Stimulated activated CD4-positive, alpha-beta T cell treated with anti-CD3 and anti-CD28 coated beads, Interleukin-12 subunit alpha, Interleukin-12 subunit beta, amount 100 ng/mL, for 48 hours (primary cell): ENCODE results near the gene AATF.

Experiments
- DNase-seq, 3 donors: peaks; one replicate each; pipeline ENCODE4 v3.0.0-alpha.2; 2020; ENCODE audit warnings: low read depth in 2 of 3, low spot score in 1 of 3

AATF gene, protein sequence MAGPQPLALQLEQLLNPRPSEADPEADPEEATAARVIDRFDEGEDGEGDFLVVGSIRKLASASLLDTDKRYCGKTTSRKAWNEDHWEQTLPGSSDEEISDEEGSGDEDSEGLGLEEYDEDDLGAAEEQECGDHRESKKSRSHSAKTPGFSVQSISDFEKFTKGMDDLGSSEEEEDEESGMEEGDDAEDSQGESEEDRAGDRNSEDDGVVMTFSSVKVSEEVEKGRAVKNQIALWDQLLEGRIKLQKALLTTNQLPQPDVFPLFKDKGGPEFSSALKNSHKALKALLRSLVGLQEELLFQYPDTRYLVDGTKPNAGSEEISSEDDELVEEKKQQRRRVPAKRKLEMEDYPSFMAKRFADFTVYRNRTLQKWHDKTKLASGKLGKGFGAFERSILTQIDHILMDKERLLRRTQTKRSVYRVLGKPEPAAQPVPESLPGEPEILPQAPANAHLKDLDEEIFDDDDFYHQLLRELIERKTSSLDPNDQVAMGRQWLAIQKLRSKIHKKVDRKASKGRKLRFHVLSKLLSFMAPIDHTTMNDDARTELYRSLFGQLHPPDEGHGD

DNA sequence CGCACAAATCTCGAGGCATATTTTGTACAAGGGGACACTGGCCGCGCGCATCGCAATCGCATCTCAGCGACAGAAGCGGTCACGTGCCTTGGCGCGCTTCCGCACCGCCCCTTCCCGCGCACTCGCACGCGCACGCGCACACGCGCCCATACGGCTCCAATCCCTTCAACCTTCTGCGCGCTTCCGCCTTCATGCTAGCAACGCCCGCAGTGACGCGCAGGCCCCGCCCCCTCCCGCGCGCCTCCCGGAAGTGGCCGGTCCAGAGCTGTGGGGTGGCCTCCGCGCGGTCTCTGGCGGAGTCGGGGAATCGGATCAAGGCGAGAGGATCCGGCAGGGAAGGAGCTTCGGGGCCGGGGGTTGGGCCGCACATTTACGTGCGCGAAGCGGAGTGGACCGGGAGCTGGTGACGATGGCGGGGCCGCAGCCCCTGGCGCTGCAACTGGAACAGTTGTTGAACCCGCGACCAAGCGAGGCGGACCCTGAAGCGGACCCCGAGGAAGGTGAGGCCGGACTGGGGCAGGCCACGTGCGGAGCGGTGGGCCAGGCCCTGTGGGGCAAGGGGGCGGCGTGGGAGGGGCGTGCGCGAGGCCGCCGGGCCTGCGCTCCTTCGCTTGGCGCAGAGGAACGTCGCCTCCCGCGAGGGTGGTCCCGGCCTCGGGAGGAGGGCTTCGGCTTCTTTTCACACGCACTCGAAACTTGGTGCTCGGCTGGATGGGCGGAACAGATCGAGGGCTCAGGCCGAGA lies at the start of gene AATF:
Gene AATF, plus strand, starts transcription at position 238 of the 744 bp plus-strand sequence. Its CDS starts 172 bp downstream, at position 410.
- DNase-seq, result peak; percentile 93 to 95 (median 94)

DNA sequence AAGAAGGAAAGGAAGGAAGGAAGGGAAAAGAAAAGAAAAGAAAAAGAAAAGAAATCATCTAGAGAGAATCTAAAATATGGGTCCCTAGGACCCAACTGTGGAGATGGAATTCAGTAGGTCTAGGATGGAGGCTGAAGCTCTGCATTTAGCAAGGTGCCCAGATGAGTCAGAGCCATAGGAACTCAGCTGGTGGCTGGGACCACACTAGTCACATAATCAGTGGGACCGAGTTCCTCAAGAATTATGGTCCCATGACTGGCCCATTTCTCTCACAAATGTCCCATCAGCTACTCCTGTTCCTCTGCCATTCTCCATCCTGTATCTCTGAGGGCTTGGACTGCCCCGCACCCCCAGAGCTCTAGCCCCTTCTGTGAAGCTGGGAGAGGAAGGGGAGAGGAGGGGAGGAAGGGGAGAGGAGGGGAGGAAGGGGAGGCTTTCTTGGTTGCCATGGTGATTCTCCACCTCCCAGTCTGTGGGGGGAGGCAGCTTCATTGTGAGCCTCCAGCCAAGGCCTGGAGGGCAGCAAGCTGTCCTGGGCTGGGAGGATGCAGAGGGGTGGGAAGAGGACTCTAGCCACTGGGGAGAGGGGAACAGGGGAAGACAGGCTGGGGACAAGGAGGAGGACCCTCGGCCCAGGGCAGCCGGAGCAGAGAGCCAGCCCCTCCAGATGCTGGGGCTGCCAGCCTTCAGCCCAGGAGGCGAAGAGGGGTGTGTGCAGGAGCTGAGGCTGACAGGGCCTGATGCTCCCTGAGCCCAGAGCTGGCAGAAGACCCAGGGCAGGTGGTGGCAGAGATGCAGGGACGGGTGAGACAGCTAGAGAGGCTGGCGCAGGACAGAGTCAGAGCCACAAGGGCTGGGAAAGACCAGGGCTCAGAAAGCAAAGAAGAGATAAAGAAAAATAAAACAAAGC lies 49.2 kb upstream of the AATF start:
- no peak for DNase-seq

DNA sequence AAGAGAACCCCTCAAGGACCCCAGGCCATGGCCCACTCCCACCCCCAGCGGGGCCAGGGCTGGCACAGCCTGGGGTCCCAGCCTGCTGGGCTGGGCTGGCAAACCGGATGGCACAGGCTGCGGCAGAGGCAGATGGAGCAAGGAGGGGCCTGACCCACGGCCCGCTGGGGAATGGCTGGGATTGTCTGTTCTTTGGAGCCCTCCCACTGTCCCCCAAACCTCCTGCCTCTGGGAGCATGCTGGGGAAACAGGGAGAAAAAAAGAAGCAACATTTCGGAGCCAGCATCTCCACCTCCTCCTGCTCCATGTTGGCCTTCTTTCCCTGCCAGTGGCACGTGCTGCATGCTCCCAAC lies 48.6 kb upstream of the AATF start:
- no peak for DNase-seq

DNA sequence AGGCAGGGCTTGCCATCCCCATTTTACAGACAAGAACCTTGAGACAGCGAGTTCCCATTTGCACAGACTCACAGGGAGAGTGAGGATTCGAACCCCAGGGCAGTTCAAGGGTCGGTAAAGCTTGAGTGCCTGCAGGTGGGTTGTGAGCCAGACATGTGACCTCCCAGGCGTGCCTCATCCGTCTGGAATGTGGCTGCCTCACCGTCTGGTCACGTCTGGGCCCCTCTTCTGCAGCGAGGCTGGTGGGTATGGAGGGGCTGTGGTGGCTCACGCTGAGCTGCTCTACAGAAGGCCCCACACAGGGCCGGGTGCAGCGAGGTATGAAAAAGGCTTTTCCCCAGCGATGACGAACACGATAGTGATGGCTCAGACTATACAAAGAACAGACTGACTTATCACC lies 47.2 kb upstream of the AATF start:
- DNase-seq, result no peak

DNA sequence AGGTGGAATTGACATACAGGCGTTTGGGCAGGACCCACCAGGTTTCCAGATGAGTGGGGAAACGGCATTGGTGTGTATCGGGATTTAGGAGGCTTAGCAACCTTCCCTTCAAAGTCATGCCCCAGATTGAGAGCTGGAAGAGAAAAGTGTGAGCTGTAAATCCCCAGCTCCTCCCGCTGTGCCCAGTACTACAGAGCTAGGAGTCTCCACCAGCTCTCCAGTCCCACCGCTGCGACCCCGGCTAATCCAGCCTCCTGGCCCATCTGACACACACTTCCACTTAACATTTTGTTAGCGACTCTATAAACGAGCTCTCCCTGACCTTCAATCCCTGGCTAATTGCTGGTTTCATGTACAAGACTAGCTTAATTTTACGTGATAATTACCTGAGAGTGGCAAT lies 41.3 kb upstream of the AATF start:
- no peak for DNase-seq

DNA sequence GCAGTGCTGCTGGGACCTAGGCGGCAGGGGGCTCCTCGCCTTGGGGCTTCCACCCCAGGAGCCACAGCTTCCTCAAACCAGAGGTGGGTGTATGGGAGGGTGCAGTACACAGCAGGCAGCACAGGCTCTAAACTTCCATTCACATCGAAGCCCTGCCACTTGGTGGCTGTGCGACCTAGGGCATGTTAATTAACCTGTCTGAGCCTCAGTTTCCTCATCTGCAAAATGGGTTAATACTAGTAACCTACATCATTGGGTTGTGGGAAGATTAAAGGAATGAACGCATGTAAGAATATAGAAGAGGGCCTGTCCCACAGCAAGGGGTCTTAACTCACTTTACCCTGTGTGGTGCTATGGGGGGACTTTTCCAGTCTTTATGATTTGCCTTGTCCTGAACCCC lies 38.2 kb upstream of the AATF start:
- DNase-seq, result no peak

DNA sequence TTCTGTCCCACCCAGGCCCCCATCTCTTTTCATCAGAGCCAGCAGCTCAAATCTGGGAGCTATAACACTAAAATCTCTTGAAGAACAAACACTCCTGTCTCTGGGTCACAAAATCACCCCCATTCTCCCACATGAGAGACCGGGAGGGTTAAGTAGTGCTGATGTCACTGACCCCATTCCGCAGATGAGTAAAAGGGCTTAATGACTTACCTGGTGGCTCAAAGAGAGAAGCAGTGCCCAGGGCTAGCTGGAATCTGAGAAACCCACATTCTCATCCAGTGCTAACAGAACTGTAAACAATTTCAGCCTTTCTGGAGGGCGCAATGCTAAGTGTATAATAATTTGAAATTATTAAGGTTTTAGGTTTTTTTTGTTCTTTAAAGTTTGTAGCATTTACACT lies 37.8 kb upstream of the AATF start:
- no peak for DNase-seq

DNA sequence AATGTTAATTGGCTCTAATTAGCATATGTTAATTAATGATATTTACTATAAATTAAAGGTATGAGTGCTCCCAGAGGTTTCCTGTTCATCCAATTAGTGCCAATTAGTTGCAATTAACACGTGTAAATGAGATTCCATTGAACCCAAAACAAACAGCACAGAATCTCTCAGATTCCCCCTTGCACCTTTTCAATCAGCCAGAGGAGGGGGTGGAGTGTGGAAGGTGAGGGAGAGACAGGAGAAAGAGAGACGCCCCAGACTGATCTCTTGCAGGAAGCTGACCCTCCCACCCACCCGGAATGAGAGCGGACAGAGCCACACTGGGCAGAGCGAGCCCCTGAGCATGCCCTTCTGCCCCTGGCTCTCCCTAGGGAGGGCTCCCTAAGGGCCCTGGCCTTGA lies 35.6 kb upstream of the AATF start:
- no peak for DNase-seq

DNA sequence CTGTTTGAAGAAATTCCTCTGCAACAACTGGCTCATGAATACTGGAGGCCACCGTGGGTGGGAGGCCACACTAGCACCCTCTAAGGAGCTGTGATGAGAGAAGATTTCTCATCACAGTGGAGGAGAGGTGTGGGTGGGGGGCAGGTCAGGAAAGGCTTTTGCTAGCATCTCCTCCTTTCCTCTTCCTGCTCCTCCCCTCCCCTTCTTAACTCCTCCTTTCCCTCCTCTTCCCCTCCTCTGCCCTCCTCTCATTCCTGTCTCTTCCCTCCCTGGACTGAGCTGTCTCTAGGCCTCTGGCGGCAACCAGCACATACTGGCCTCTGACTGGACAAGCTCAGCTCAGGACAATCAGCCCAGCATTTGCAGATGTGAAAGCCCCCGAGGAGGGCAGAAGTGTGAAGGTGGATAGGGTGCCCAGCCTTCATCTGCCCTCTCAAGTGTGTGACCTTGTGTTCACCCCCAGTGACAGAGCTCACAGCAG lies 30.5 kb upstream of the AATF start:
- no peak for DNase-seq

DNA sequence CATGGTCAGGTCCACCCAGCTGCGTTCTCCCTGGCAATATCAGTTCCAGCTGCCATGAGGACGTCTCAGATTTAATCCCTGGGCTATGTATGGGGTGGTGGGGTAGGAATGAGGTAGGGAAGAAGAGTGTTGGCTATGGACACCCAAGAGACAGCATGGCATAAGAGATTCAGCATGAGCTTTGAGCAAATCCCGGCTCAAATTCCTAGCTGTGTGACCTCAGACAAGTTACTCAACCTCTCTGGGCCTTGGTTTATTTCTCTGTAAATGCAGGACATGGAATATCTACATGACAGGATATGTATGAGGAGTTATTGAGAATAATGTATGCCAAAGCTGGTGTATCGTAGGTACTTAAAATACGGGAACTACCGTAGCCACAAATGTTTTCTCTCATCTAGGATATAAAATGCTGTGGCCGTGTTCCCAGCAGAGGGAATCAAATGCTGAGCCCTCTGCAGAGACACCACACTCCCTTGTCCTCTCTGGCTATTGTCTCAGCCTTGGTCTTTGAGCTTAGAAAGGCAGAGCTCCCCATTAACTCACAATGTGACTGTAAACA lies 29.3 kb upstream of the AATF start:
- no peak for DNase-seq

DNA sequence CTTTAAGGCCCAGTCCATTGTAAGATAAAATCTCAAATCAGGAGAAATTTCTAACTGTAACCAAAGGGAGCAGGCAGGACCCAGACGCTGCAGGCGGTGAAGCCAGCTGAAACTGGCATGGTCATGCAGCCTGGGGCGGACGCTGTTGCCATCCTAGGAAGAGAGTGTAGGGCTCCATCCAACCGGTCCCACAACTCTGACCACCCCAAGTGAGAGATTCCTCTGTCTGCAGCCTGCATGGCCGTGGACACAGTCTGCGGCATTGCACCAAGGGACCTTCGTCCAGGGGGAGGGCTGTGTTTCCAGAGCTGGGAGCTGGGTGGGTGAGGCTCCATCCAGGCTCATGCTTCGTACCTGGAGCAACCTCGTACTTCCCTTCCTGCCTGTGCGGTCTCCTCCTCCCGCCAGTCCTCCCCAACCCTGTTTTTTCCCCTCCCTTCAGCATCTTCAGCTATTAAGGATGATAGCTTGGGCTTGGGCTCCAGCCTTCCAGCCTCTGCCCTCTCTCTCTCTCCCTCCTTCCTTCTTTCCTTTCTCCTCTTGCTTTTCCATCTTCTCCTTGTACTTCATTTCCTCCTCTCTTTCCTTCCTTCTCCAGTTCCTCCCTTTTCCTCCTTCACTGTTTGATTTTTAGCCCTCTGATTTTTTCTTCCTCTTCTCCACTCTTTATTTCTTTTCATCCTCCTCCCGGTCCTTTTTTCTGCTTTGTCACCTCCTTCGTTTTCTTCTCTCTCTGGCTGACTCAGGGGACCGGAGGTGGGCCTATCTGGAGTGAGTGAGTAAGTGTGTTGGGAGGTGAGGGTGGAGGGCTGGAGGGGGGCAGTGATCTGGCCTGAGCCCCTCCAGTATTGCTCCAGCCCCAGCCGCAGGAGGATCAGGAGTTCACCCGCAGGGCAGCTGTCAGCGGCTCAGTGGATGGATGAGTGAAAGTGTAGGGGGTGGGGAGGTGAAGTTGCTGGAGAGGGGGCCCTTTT lies 28.4 kb upstream of the AATF start:
- DNase-seq, result no peak

DNA sequence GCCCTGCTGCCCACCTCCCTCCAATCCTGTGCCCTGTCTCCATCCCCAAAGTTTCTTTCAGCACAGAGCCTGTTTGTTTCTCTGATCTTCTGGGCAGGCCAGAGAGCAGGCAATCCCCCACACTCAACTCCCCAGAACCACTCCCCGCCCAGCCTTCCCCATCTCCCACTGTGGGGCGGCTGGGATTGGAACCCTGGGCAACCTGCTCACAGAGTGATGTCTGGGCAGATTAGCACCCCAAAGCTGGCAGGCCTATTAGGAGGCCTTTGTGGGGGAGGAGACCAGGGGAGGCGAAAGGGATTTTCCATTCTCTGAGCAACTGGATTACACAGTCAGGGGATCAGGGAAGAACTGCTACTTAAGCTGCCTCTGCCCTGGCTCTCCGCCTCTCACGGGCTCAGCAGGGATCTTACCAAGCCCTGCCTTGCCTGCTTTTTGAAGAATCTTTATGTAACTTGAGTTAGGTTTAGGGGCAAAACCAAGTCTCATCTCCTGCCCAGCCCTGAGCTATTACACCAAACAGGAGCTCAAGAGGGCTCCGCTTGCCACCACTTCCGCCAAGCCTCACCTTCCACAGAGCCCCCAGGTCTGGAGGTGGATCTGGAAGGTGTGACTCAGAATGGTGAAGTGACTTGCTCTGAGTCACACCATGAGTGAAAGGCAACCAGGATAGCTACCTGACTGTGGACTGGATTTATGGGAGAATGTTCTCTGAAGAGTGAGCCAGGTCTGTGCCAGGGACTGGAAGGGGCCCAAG lies 27.5 kb upstream of the AATF start:
- peak; percentile 54 to 69 (median 56) for DNase-seq

DNA sequence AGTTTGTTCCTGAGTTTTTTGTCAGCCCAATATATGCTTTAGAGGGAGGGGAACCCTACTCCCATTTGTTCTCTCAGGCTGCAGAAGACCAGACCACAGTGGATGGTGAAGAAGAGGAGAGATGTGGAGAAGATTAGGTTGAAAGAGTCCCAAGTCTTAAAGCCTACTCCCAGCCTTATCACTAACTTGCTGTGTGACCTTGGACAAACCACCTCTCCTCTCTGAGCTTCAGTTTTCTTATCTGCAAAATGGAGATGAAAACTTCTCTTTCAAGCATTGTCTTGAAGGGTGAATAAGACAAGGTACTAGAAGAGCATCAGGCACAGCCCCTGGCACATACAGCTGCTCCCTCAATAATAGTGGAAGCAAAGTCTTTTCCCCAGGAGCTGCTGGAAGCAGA lies 26.6 kb upstream of the AATF start:
- DNase-seq, result no peak

DNA sequence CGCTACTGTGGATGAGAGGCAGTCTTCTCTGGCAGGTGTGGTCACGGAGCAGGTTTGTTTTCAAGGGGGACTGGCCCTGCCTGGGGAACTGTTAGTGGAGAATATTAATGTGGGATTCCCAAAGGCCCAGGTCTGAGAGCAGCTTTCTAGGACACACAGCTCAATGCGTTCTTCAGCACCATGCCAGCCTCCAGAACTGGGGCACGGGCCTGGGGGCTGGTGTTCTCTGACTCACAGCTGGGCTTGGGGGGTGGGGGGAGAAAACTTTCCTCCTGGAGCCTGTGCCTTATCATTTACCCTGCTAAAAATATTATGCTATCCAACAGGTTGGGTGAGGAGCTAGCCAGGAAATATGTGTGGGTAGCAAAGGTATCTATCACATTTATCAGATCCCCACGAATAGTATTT lies 24.9 kb upstream of the AATF start:
- no peak for DNase-seq

DNA sequence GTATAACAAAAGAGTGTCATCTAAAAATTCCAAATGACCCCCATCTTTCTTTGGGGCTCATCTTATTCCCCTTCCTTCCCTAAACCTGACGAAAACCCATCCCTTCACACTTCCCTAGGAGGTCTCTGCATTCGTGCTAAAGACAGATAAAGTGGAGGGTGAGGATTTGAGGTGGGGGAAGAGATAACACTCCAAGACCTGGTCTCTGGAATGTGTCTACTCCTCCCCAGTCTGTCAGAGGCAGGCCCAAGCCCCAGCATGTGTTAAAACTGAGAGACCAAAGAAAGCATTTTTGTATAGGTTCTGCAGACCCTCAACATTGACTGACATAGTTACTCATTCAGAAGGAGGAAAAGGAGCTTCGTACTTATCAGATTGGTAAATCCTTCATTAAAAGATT lies 22.5 kb upstream of the AATF start:
- DNase-seq, result no peak

DNA sequence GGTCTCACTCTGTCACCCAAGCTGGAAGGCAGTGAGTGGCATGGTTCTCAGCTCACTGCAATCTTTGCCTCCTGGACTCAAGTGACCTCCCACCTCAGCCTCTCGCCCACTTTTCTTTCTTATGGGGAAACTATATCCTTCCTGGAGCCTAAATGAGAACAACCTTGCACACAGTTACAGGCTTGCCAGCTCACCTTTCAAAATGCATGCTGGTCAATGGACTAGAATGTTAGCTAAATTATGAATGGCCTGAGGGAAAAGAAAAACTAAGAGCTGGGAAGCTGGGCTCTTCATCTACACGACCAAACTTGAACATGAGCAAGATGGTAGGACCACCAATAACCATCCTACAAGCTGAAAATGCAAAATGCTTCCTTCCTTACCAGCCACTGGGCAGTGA lies 22.1 kb upstream of the AATF start:
- no peak for DNase-seq

DNA sequence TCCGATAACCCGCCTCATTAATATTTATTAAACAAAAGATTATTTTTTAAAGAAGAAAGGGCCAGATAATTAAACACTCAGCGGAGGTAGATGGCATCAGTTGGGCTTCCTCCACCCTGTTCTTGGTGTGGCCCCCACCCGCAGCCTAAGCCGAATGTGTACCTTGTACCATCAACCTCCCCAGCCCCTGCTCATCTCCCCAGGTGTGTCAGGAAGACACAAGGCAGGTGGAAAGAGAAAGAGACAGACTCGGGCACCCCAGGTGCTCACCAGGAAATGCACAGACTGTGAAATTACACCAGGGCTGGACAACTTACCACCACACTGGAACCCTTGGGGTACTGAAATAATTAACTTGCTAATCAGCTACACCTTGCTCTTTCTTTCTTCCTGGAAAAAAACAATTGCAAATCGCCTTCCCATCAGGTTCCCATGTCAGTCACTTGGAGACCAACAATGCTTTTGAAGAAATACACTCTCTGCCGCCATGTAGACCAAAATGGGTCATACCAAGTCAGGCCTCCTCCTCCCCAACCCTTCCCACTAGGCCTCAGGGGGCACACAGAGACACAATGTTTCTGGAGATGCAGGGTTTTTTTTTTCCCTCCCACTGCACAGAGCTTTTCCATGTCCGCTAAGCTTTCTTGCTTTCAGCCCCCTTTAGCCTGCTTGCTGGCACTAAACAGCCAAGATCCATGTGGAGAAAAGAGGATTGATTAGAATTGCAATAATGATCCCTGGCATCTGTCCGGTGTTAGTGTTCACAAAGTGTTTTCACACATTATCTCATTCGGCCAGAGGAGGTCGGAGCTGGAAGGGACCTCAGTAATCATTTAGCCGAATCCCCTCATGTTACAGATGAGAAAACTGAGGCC lies 20.0 kb upstream of the AATF start:
- no peak for DNase-seq
